ENCODE data around the gene ADCY6. TPM values are rescaled to one million over a fixed set of nuclear protein-coding genes. Genes with fewer than 3 reads are reported as not detected.

ADCY6 gene
- total and polyA plus RNA-seq, 2 donors (not counting 1 experiment from before 2014, with no cell fraction given): 0.03 TPM; not detected in 1

- 100% methylated on average over 3 of the region's 6 CpGs for WGBS (ENCODE audit: insufficient coverage)
- H3K79me2 ChIP-seq (ENCODE audit: control insufficient read depth, insufficient read depth, low read length): no peaks in the 10 kb centered on the region
- no peaks in the 10 kb centered on the region for H3K4me1 ChIP-seq (ENCODE audit: control insufficient read depth in 2 of 2, insufficient read depth in 2 of 2, low read length in 2 of 2)
- ChIA-PET CTCF (interaction anchor here (1.9 kb wide), 1 partner anchor 16 kb away, joined by 10 read pairs; no protein-coding TSS in a partner anchor), POLR2A (no interaction called here)
- no peak for TF ChIP-seq CTCF (IDR thresholded peaks at IDR 0.05)
- no peak for TF ChIP-seq EZH2 (IDR thresholded peaks at IDR 0.05; ENCODE audit: borderline replicate concordance, insufficient read depth, low read depth, low read length, poor library complexity, severe bottlenecking)
- intact Hi-C loops (cut with micrococcal nuclease): no loop called here
- H3K27me3 ChIP-seq (replicated peaks in 1 of 4; ENCODE audit: control extremely low read depth in 1 of 4, control insufficient read depth in 3 of 4, insufficient read depth in 4 of 4, low read length in 3 of 4): peaks cover 0 to 3% (median 0%) of the 10 kb centered on the region in 4 experiments
- H3K27ac Mint-ChIP-seq: no peak overlapping the region
- ATAC-seq (ENCODE audit: low read depth) (no peak), DNase-seq (no peak)
- H3K4me2 ChIP-seq (replicated peaks; ENCODE audit: low read depth, low read length, poor library complexity, severe bottlenecking): no peak overlapping the region
- H2AFZ ChIP-seq (ENCODE audit: insufficient read depth, low read depth, low read length, poor library complexity, severe bottlenecking): no peak overlapping the region
- H3K36me3 ChIP-seq (replicated peaks in 1 of 2; ENCODE audit: control extremely low read depth in 1 of 2, control insufficient read depth in 1 of 2, extremely low read depth in 1 of 2, insufficient read depth in 2 of 2, low read length in 1 of 2): no peaks in the 10 kb centered on the region
- no peak overlapping the region for H3K27ac ChIP-seq (ENCODE audit: low read length in 2 of 2)
- no peak overlapping the region for H3K4me3 Mint-ChIP-seq
- H3K4me3 ChIP-seq (ENCODE audit: control extremely low read depth in 1 of 5, extremely low read depth in 1 of 5, insufficient read depth in 1 of 5, low read depth in 2 of 5, low read length in 4 of 5): no peak overlapping the region
- H3K9me3 ChIP-seq (ENCODE audit: control extremely low read depth in 1 of 3, control insufficient read depth in 2 of 3, insufficient read depth in 1 of 3, low read length in 2 of 3): no peaks in the 10 kb centered on the region
- no peaks in the 10 kb centered on the region for H4K20me1 ChIP-seq (ENCODE audit: control insufficient read depth, insufficient read depth, low read length, poor library complexity, severe bottlenecking)
- no peaks in the 10 kb centered on the region for H3K4me1 Mint-ChIP-seq
- H3K9ac ChIP-seq (ENCODE audit: low read length): no peak overlapping the region
- no peaks in the 10 kb centered on the region for H3K9me3 Mint-ChIP-seq (ENCODE audit: insufficient read depth)
- peaks cover 5% of the 10 kb centered on the region for H3K27me3 Mint-ChIP-seq
These were observed 11.9 kb downstream of the ADCY6 start for GRCh38 chr12:48776956-48777355.

- H2AFZ ChIP-seq (ENCODE audit: insufficient read depth, low read depth, low read length, poor library complexity, severe bottlenecking): no peak overlapping the region
- H3K36me3 ChIP-seq (replicated peaks in 1 of 2; ENCODE audit: control extremely low read depth in 1 of 2, control insufficient read depth in 1 of 2, extremely low read depth in 1 of 2, insufficient read depth in 2 of 2, low read length in 1 of 2): no peaks in the 10 kb centered on the region
- H3K4me1 Mint-ChIP-seq: no peaks in the 10 kb centered on the region
- POLR2A ChIA-PET: no interaction called here
- H3K4me2 ChIP-seq (replicated peaks; ENCODE audit: low read depth, low read length, poor library complexity, severe bottlenecking): no peak overlapping the region
- H3K9ac ChIP-seq (ENCODE audit: low read length): no peak overlapping the region
- CTCF ChIA-PET: no interaction called here
- no peak overlapping the region for H3K4me3 ChIP-seq (ENCODE audit: control extremely low read depth in 1 of 5, extremely low read depth in 1 of 5, insufficient read depth in 1 of 5, low read depth in 2 of 5, low read length in 4 of 5)
- no peaks in the 10 kb centered on the region for H3K9me3 ChIP-seq (ENCODE audit: control extremely low read depth in 1 of 3, control insufficient read depth in 2 of 3, insufficient read depth in 1 of 3, low read length in 2 of 3)
- DNase-seq (no peak), ATAC-seq (ENCODE audit: low read depth) (no peak)
- no peaks in the 10 kb centered on the region for H3K4me1 ChIP-seq (ENCODE audit: control insufficient read depth in 2 of 2, insufficient read depth in 2 of 2, low read length in 2 of 2)
- 97% methylated on average over 29 of the region's 29 CpGs for WGBS (ENCODE audit: insufficient coverage)
- no peaks in the 10 kb centered on the region for H3K27me3 Mint-ChIP-seq
- H3K79me2 ChIP-seq (ENCODE audit: control insufficient read depth, insufficient read depth, low read length): no peaks in the 10 kb centered on the region
- no peaks in the 10 kb centered on the region for H3K9me3 Mint-ChIP-seq (ENCODE audit: insufficient read depth)
- H3K27me3 ChIP-seq (replicated peaks in 1 of 4; ENCODE audit: control extremely low read depth in 1 of 4, control insufficient read depth in 3 of 4, insufficient read depth in 4 of 4, low read length in 3 of 4): peaks cover 0 to under 1% (median 0%) of the 10 kb centered on the region in 4 experiments
- H3K4me3 Mint-ChIP-seq: no peak overlapping the region
- H3K27ac ChIP-seq (ENCODE audit: low read length in 2 of 2): no peak overlapping the region
- H4K20me1 ChIP-seq (ENCODE audit: control insufficient read depth, insufficient read depth, low read length, poor library complexity, severe bottlenecking): no peaks in the 10 kb centered on the region
- H3K27ac Mint-ChIP-seq: no peak overlapping the region
- intact Hi-C loops (cut with micrococcal nuclease): no loop called here
- TF ChIP-seq CTCF (IDR thresholded peaks at IDR 0.05): no peak
- TF ChIP-seq EZH2 (IDR thresholded peaks at IDR 0.05; ENCODE audit: borderline replicate concordance, insufficient read depth, low read depth, low read length, poor library complexity, severe bottlenecking): no peak
These were observed 12.8 kb downstream of the ADCY6 start for GRCh38 chr12:48775991-48776649.
